ENCODE results near the gene SLC25A25.

GRCh38 chr9:128045831-128046230 is 22.2 kb upstream of the SLC25A25 start:
- TF ChIP-seq CTCF (IDR thresholded peaks at IDR 0.05) (no peak), POLR2AphosphoS5 (IDR thresholded peaks at IDR 0.05) (no peak), POLR2A (IDR thresholded peaks at IDR 0.05) (no peak)
